Measurements from ENCODE around the gene NOS1AP.

GRCh38 chr1:162166917-162167615 is 97.6 kb downstream of the NOS1AP start:
- TF ChIP-seq CTCF (IDR thresholded peaks at IDR 0.05) (no peak), POLR2A (IDR thresholded peaks at IDR 0.05) (no peak)

Data from lower leg skin (tissue), 3 donors.